ENCODE measurements around the gene RNF34.
A peak's percentile ranks its signal among the peaks of the same experiment; 100 is the strongest.

- TF ChIP-seq ZBTB7A (IDR thresholded peaks at IDR 0.05; ENCODE audit: low read depth): no peak
- TF ChIP-seq MAX (IDR thresholded peaks at IDR 0.05): peak; percentile 89
These were observed 47.9 kb upstream of the RNF34 start, which contains the start of gene ANAPC5 for GRCh38 chr12:121351820-121352681.

Data from Ishikawa (cell line).